AG10803 (cell line): ENCODE measurements around the gene DGLUCY.
"Not testable (repeated sequence)": the region's sequence is repeated elsewhere in the genome, so short reads cannot be mapped to it uniquely, and the experiment has no call there.

Experiments
- DNase-seq: peaks from one replicate; pipeline ENCODE4 v3.0.0; 2010; ENCODE audit warnings: low read depth
- H3K4me3 ChIP-seq: 2 replicates; pipeline ENCODE4 v1.5.1; 2011; ENCODE audit warnings: mild to moderate bottlenecking, low read length, control low read depth
- TF ChIP-seq, protein P1 (sequence below): conservative IDR thresholded peaks from 2 replicates; pipeline ENCODE4 v1.5.1; 2011; ENCODE audit warnings: mild to moderate bottlenecking, low read length, control low read depth, inconsistent platforms

DGLUCY gene

GRCh38 chr14:91149462-91149861 is 35.6 kb downstream of the DGLUCY start:
- peak; percentile 100 for DNase-seq
- H3K4me3 ChIP-seq = no peak overlapping the region
- TF ChIP-seq, protein P1, sequence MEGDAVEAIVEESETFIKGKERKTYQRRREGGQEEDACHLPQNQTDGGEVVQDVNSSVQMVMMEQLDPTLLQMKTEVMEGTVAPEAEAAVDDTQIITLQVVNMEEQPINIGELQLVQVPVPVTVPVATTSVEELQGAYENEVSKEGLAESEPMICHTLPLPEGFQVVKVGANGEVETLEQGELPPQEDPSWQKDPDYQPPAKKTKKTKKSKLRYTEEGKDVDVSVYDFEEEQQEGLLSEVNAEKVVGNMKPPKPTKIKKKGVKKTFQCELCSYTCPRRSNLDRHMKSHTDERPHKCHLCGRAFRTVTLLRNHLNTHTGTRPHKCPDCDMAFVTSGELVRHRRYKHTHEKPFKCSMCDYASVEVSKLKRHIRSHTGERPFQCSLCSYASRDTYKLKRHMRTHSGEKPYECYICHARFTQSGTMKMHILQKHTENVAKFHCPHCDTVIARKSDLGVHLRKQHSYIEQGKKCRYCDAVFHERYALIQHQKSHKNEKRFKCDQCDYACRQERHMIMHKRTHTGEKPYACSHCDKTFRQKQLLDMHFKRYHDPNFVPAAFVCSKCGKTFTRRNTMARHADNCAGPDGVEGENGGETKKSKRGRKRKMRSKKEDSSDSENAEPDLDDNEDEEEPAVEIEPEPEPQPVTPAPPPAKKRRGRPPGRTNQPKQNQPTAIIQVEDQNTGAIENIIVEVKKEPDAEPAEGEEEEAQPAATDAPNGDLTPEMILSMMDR = no peak

GRCh38 chr14:91152499-91152898 is 38.6 kb downstream of the DGLUCY start:
- DNase-seq = no peak
- TF ChIP-seq, protein P1 = no peak
- no peak overlapping the region for H3K4me3 ChIP-seq

- no peak for DNase-seq
- TF ChIP-seq, protein P1 = no peak
- H3K4me3 ChIP-seq = no peak overlapping the region
These were observed 39.5 kb downstream of the DGLUCY start for GRCh38 chr14:91153360-91153759.

DNA sequence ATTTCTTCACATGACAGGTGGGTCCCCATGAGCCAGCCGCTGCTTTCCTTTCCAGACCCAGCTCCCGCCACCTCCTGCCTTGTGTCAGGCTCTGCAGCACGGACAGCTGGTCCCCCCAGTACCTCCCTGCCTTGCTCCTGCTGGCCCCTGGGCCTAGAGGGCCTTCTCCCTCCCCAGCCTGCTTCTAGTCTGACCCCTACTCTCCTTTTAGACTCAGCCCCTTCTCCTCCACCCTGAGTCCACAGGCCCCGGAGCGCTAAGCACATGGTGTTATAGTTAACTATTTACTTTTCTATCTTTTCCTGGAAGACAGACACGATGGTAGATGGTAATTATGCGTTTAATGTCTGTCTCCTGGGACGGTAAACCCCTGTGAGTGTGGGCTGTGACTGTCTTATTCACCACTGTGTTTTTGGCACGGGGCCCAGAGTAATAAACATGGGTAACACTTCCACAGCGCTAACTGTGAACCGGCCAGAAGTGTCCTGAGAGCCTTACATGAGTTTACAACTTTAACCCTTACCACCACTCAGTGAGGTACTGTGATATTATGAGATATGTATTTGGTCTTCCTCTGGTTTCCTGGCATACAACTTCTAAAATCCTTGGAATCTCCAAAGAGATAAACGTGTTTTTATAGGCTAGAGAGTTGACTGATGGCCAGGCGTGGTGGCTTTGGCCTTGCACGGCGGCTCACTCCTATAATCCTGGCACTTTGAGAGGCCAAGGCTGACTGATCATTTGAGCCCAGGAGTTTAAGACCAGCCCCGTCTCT is 41.2 kb downstream of the DGLUCY start:
- TF ChIP-seq, protein P1 = no peak
- peak; percentile 58 for DNase-seq
- H3K4me3 ChIP-seq = no peak overlapping the region

DNA sequence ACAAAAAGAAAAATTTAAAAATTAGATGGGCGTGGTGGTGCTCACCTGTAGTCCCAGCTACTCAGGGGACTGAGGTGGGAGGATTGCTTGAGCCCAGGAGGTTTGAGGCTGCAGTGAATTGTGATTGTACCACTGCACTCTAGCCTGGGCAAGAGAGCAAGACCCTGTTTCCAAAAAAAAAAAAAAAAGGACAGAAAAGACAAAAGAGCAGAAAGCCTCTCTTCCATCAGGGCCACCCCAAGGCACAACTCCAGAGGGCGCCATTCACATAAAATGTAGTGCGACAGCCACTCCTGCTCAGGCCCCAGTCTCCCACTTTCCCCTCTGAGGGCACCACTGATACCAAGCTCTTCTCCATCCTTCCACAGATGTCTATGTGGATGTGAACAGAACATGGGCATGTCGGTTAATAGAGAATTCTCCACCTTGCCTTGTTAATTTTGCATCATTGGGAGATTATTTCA is 41.8 kb downstream of the DGLUCY start:
- TF ChIP-seq, protein P1 = no peak
- DNase-seq = no peak
- H3K4me3 ChIP-seq = no peak overlapping the region

DNA sequence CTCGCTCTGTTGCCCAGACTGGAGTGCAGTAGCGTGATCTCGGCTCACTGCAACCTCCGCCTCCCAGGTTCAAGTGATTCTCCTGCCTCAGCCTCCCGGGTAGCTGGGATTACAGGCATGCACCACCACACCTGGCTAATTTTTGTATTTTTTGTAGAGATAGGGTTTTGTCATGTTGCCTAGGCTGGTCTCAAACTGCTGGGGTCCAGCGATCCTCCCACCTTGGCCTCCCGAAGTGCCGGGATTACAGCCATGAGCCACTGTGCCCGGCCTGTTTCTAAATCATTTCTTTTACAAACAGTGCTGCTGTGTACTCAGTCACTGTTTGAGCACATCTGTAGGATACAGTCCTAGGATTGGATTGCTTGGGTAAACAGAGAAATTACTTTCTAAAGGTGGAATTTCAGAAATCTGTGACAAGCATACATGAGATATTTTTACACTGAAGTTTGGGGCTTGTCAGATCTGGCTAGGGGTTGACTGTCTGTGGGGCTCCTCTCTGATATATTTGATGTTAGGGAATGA is 42.3 kb downstream of the DGLUCY start:
- H3K4me3 ChIP-seq, DNase-seq: not testable (repeated sequence)

DNA sequence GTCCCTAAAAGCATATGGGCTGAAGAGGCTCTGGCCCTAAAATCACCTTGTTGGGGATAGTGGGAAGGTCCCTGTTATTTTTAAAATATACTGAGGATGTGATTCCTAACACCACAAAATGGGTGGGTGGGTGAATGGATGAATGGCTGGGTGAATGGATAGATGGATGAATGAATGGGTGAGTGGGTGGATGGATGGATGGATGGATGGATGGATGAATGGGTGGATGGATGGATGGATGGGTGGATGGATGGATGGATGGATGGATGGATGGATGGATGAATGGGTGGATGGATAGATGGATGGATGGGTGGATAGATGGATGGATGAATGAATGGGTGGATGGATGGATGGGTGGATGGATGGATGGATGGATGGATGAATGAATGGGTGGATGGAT is 43.0 kb downstream of the DGLUCY start:
- not testable (repeated sequence) for H3K4me3 ChIP-seq, DNase-seq

DNA sequence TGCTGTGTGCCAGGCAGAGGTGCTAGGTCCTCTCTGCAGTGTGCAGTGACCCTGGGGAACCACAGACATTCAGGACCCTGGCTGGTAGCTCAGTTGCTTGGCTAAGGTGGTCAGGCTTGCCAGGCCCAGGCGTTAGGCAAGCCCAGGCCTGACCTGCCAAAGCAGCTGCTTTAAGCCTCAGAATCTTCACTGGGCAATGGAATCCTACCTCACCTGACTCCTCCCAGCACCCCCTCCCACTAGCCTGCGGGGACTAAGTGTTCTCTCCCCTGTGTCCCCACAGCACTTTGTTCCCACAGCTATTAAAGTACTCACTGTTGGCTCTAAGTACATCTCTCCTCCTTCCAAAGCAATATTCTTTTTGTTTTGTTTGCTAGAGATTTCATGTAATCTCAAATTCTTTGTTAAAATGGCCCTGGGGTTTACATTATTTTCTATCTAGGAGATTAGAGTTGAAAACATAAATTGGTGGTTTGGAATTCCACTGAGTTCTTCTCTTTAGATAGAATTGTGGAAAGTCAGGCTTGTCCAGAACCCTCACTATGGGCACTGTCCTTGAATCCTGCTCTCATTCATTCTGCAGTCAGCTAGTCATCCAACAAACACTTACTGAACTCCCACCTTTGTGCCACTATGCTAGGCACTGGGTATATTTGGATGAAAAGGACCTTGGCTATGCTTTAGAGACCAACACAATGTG is 44.4 kb downstream of the DGLUCY start:
- no peak for DNase-seq
- TF ChIP-seq, protein P1 = no peak
- H3K4me3 ChIP-seq = no peak overlapping the region
